GM08714 (cell line): ENCODE measurements around the gene NOTUM.

Experiments used
- H3K4me3 ChIP-seq: fragments of 200-500 bp; sonication (Bioruptor generic); 2 replicates; pipeline ENCODE4 v1.5.1; 2014; ENCODE audit warnings: mild to moderate bottlenecking, low read length, inconsistent platforms
- ZNF274 ChIP-seq: IDR thresholded peaks from 2 replicates; pipeline ENCODE4 v1.6.1; 2012; ENCODE audit warnings: mild to moderate bottlenecking, low read depth, low read length

Gene NOTUM

DNA sequence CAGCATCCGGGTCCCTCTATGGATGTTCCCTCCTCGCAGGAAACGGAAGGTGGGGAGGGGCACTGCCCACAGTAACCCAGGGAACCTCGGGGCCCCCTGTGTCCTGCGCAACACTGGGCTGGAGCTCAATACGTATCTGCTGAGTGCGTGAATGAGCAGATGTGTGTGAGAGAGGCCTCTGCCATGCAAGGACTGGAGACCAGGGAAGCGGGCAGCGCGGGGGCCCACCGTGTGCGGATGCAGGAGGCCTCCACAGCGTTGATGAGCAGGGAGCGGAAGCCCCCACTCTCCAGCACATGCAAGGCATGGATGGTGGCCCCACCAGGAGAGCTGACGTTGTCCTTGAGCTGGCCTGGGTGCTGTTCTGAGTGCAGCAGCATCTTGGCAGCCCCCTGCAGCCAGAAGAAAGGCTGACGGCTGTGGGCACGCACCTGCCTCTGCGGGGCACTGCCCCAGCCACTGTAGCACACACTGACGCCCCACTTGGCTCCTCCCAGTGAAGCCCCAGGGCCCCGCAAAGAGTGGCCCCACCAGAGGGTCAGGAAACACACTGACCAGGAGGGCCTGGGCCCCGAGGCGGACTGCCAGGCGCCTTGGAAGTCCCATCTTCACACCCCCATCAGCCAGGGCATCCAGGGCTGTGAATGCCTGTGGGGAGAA lies 26.8 kb downstream of the NOTUM start:
- TF ChIP-seq ZNF274: no peak
- H3K4me3 ChIP-seq: no peak overlapping the region

DNA sequence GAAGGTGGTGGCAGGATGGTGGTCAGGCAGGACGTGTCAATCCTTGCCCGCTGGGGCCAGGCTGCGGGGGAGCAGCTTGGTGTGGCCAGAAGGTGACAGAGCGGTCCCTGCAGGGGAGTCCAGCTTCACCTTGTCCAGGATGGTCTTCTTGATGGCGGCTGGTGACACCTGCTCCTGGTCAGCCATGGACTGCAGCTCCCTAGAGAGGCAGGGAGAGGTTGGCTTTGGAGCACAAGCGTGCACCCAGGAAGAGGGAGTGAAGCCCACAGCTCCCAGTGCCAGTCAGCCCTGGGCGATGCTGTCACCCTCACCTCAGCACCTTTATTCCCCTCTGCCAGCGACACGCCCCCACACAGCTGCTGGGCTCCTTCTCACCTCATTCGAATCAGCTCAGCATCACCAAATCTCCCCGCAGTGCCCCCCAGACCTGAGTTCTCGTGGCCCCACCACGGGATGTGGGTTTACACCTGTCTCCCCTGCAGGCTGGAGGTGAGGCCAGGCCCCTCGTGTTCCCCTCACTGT lies 27.7 kb downstream of the NOTUM start:
- no peak overlapping the region for H3K4me3 ChIP-seq
- TF ChIP-seq ZNF274: no peak

DNA sequence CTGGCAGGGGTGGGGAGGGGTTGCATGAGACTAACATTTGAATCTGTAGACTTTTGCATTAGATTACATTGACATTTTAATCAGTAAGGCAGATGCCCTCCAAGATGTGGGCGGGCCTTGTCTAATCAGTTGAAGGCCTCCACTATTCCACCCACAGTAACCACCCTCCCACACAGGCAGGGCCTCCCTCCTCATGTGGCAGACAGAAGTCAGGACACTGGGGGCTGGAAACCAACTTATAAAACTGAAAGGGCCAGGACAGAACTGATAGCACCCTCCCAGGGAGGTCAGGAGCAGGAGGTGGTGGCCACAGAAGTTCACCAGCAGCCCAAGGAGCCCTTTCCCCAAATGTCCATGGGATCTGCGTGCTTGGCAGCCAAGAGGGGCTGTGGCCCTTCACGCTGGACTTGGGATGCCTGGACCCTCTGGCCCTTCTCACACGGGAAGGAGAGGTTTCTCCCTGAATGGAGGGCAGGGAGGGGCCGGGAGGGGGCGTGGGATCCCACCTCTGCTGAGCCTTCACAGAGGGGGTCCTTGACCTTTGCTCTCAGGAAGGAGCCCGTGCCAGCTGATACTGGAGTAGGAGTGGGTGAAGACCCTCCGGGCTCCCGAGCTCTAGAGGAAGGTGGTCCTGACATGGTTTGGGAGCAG lies 28.5 kb downstream of the NOTUM start:
- H3K4me3 ChIP-seq: no peak overlapping the region
- TF ChIP-seq ZNF274: no peak

DNA sequence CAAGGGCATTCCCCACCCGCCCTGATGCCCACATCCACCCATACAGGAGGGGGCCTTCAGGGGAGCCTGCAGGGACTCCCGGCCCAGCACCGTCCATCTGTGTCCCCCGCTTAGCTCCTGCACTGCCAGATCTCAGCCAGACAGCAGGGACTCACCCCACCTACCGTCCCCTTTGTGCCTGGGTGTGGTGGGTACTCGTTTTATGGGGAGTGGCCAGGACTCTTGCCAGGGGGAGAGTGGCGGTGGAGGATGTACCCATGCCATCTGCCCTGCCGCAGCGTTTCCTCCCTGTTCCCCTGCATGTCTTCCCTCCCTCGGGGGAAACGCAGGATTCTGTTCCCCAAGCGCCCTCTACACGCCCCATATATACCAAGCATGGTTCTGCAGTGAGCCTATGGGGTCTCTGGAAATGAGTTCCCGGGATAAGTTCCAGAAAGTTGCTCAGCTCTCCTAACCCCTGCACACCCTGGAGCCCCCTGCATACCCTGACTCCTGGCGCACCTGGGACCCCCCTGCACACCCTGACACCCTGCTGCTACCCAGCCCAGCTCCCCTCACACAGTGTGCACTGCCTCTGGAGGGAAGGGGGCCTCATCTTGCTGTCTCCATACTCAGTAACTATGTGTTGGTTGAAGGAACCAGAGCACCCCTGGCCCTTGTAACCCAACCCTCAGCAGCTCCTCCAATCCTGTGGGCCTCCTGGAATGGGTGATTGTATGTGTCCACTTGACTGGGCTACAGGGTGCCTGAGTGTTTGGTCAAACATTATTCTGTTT lies 29.2 kb downstream of the NOTUM start:
- TF ChIP-seq ZNF274: no peak
- H3K4me3 ChIP-seq: no peak overlapping the region

DNA sequence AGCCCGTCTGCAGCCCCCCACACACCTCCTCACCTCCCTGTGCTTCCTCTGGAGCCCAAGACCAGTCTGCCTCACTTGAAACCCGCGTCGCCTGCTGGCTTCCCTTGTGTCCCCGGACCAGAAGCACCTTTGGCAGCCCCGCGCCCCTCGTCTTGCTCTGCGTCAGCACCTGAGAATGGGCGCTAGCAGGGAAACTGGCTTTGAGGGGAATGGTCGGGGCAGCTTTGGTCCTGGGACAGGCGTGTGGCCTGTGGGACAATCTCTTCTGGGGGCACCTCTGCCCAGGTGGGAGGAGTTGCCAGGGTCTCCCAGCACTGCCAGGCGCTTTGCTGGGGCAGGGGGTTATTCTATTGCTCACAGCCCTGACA lies 29.8 kb downstream of the NOTUM start:
- no peak overlapping the region for H3K4me3 ChIP-seq
- no peak for TF ChIP-seq ZNF274

DNA sequence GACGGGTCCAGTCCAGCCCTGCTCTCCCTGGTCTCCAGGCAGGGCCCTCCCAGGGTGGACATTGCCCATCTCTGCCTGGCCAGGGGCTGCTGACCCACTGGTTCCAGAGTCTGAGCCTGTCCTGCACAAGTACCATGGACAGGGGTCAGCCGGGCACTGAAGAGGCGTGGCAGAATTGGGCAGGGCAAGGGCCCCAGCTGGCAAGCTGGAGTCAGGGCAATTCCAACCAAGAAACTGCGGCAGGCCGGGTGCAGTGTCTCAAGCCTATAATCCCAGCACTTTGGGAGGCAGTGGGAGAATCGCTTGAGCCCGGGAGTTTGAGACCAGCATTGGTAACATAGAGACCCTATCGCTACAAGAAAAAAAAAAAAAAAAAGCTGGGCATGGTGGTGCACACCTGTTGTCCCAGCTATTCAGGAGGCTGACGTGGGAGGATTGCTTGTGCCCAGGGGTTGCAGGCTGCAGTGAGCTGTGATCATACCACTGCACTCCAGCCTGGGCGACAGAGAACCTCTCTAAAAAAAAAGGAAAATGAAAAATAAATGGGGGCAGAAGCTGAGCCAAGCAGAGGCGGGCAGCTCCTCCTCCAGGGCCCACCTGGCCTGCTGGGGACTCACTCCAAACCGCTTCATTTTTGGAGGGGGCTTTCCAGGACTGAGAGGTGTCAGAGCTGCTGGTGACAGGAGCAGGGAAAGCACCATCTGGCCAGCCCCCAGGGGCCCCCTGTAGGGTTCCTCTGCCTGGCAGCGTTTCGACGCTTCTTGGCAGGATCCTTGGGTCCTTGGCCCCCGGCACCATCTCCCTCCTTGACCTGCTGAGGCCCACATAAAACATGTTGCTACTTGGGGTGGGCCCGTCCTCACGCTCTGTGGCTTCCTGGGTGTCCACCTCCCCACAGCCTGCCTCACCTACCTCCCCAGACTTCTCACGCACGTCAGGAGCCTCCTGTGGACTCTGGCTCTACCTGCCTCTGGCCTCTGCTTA lies 30.6 kb downstream of the NOTUM start:
- no peak overlapping the region for H3K4me3 ChIP-seq
- TF ChIP-seq ZNF274: no peak

DNA sequence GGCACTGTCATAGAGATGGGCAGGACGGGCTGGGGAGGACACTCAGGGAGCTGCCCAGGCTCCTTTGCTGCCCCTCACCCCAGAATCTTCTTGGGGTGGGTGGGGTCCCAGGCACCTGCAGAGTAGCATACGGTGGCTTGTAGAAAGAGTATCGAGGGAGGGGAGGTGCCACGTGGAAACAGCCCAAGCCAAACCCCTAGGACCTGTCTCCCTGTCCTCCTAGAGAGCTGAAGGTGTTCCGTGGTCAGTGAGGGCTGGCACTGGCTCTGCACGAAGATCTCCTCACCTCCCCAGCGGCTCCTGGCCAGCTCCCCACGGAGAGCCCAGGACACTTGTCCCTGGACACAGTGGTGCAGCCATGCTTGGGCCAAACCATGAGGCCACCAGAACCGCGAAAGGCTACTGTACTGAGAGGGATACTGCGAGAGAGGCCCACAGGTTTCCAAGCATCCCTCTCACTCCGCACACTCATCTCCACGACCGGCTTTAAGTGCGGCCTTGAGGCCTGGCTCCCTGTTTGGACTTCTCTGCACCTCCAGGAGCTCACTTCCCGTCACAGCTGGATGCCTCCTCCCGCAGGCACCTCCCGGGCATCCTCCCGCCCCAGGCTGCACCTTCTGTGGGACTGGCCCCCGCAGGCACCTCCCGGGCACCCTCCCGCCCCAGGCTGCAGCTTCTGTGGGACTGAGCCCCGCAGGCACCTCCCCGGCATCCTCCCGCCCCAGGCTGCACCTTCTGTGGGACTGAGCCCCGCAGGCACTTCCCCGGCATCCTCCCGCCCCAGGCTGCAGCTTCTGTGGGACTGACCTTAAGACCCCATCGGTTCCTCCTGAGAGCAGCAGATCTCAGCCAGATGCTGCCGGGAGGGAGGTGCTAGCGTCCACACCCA lies 31.5 kb downstream of the NOTUM start:
- no peak for TF ChIP-seq ZNF274

DNA sequence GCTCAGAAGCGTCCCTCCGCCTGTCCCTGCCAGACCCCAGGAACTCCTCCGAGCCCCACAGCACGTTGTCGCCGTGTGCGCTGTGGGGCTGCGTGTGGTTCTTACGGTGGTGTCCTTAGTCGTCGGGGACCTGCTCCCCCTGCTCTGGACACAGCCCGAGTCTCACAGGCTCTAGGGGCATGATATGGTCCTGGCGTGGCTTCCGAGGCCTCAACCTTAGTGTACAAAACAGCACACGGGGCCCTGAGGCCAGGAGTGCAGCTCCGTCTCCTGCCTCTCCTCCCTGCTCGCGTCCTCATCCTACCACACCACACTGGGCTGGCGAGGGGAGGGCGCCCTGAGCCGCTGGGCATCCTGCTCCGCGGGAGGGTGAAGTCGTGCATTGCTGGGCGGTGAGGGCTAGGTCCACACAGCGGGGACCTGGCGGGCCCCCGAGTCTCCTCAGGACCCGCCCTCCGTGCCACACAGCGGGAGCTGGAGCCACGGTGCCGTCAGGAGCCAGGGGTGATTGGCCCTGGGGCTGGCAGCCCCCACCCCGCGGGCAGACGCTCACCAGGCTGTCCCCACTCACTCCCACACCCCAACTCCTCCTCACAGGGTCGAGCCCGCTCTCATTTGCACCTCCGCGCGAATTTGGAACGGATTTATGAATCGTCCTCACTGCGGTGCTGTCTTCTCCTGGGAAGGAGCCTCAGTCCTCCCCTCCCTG lies 32.3 kb downstream of the NOTUM start:
- peak overlapping the region; percentile 56; the same call in 1 of the 2 replicates for H3K4me3 ChIP-seq
- no peak for TF ChIP-seq ZNF274

More for the DNA sequence above, 31.5 kb downstream of the NOTUM start:
- H3K4me3 ChIP-seq: no peak overlapping the region

DNA sequence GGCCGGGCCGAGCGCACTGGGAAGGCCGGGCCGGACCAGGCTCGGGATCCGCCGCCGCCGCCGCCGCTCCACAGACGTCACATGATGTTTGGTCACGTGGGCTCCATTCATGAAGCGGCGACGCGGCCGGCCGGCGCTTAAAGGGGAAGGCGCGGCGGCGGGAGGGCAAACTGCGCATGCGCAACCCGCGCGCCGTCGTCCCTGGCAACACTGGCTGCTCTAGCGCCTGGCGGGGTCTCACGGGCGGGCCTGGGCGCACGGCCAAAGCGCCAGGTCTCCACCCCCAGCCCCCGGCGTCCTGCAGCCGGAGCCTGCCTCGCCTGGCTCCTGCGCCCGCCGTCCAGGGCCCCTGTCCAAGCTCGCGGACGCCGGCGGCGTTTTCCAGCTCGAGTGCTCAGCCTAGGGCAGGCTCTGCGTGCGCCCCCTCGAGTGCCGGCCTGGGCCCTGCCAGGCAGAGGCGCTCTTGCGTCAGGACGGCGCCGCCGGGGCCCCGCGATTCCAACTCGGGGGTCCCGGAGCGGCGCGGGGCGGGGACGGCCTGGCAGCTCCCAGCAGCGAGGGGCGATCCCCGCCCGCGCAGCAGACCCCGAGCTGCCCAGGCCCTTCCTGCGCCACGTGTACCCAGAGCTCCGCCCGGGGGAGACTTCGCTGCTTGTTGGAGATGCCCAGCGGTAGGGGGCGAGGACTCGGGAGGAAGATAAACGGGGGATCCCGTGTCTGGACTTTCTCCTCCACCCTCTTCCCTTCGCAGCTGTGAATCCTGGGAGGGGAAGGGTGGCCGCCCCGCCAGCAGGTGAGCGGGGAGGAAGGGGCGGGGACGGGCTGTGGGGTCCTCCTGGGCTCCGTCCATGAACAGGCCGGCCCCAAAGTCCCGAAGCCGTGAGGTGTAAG lies 33.1 kb downstream of the NOTUM start, which contains the start of gene MAFG:
MAFG (minus strand) TSS at position 83 of the 891 bp plus-strand sequence. CDS start 4,550 bp downstream, outside the sequence.
- peak within 1 kb of the TSS; percentile 74 for H3K4me3 ChIP-seq
- TF ChIP-seq ZNF274: no peak

DNA sequence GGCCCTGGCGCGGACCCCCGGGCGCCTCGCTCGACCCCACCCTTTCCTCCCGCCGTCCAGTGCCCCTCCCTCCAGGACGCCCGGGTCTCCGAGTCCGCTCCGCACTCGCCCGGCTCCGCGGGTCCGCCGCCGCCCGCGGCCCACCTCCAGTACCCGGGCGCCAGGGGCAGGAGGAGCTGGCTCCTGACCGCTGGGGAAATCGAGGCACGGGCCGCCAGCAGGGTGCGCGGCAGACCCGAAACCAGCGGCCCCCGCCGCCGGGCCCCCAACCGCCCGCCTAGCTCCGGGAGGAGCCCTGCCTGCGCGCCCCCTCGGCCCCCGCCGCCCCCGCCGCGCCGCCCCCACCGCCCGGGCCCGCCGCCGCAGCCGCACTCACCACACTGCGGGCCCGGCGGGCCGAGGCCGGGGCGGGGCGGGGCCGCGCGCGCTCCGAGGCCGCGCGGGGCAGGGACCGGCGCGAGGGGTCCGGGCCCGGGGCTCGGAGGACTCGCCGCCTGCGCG lies 33.8 kb downstream of the NOTUM start:
- peak overlapping the region; percentile 74 for H3K4me3 ChIP-seq
- TF ChIP-seq ZNF274: no peak
